GM19099 (cell line): ENCODE results near the gene INMT.

ENCODE experiments used
- POLR2A ChIP-seq: IDR thresholded peaks from 3 replicates; pipeline ENCODE4 v1.6.1; 2011; ENCODE audit warnings: low read depth; ENCODE audit not compliant: insufficient read length; ENCODE audit errors: extremely low read depth

Gene INMT

DNA sequence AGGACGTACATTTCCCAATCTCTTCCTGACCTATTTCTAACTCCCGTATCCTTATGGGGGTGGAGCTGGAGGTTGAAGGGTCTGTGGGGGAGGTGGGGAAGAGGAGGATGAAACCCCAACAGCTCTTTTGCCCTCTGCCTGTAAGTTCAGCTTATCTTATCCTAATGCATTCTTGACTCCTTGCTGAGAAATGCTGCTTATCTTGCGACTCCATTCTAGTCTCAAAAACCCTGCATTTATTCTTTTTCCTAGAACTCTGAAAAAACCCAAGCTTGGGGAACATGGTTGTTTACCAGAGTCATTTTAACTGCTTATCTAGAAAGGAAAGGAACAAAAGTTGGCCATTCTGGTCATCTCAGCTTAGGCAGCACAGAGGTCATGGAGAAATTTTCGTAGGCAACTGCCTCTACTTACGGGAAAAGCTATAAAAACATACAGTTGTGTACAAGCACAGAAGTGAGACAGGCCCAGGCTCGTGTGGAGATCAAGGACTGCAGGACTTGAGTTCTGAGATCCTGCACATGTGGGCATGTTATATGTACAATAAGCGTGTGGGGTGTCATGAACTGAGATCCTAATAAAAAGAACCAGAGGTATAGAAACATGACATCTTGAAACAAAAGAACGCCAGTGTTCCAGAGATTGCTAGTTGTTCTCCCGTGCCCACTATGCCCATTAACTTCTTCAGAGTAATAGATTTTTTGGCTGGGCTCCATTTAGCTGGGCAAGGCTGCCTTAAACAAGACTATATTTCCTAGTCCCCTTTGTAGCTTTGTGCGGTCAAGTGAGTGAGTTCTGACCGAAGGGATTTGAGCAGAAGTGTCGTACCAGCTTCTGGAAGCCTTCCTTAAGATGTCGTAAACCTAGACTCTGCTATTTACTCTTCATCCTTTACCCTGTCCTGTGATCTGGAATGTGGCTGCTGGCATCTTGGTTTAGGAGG lies 9.6 kb downstream of the INMT start:
- no peak for TF ChIP-seq POLR2A

GRCh38 chr7:30764030-30764975 lies 12.4 kb downstream of the INMT start:
- TF ChIP-seq POLR2A = no peak

GRCh38 chr7:30765408-30765807 lies 13.5 kb downstream of the INMT start:
- no peak for TF ChIP-seq POLR2A

DNA sequence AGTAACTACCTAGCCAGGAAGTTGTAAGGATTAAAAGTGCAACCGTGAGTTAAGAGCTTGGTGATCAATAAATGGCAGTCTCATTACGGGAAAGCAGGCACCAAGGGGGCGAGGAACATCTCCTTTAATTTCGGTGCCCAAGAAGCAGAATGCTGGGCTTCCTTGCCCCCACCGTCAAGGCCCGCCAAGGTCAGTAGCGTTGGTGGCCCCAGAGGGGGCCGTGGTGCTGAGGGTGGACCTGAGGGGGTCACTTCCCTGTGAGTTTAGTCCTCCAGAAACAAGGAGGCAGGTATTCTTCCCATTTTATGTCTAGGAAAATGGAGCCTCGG lies 18.9 kb downstream of the INMT start:
- no peak for TF ChIP-seq POLR2A

- TF ChIP-seq POLR2A = peak; percentile 29
Observed at GRCh38 chr7:30771174-30771879, 19.4 kb downstream of the INMT start, which contains the start of gene MINDY4. Gene MINDY4 (plus strand): TSS chr7:30771417. CDS start chr7:30771494, 77 bp downstream.

GRCh38 chr7:30771880-30772425 lies 20.0 kb downstream of the INMT start:
- TF ChIP-seq POLR2A = no peak

DNA sequence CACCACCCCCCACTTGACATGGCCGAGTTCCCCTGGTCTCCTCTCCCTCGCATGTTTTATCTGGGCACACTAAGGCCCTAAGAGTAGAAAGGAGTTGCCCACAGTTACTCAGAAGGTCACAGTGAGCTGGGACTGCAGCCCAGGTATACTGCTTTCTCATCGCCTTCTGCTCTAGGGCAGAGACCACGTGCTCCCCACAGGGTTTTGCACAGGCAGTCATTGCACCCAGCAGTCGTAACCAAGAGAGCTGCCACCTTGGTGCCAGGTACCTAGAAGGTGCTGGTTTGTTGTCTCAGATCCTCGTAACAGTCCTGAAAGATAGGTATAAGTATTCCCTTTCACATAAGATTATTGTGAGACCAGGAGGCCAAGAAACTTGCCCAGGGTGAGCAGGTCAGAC lies 21.0 kb downstream of the INMT start:
- TF ChIP-seq POLR2A = no peak

- TF ChIP-seq POLR2A = no peak
Observed at GRCh38 chr7:30775992-30776391, 24.1 kb downstream of the INMT start.

- TF ChIP-seq POLR2A = no peak
Observed at GRCh38 chr7:30776971-30777370, 25.0 kb downstream of the INMT start.

- no peak for TF ChIP-seq POLR2A
Observed at GRCh38 chr7:30778255-30779025, 26.5 kb downstream of the INMT start.

DNA sequence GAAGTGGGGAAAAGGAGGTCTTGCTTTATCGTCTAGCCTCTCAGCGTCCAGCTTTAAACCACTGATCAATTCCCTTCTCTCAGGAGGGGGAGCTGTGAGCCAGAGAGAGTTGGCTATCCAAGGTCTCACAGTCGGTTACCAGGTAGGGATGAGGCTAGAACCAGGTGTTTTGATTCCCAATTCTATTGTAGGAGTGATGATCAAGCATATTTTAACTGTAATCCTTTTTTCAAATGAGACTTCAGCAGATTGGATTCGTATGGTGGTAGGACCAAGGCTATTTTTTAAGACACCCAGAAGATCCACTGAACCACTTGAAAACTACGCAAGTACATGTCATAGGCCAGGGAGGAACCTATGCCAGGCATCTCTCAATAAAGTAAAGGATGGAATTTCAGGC lies 27.6 kb downstream of the INMT start:
- no peak for TF ChIP-seq POLR2A

DNA sequence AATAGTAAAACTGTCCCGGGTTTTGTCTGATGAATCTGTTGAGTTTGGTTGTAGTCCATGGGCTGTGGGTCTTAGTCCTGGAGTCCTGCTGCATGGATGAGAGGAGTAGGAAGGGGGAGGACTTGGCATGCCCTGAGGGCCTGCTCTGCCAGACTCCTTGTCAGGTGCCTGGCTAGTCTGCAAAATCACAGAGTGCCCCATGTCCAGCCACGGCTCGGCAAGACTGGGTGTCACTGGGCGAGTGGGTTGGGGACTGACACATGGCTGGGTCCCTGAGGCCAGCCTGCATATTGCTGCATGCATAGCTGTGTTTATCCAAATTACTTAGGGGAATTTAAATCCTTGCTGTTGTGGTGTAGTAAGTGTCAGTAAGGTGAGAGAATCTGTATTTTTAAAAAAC lies 29.0 kb downstream of the INMT start:
- TF ChIP-seq POLR2A = no peak

DNA sequence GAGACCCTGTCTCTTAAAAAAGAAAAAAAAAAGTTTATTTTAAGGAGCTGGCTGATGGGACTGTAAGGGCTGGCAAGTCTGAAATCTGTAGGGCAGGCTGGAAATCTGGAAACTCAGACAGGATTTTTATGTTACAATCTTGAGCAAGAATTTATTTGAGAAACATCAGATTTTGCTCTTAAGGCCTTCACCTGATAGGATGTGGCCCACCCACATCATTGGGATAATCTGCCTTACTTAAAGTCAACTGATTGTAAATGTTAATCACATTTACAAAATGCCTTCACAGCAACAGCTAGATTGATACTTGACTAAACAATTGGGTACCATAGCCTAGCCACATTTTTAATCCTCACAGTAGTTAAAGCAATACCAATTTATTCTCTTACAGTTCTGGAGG lies 30.8 kb downstream of the INMT start:
- TF ChIP-seq POLR2A = no peak

- no peak for TF ChIP-seq POLR2A
Observed at GRCh38 chr7:30785786-30786185, 33.9 kb downstream of the INMT start.
